ENCODE measurements around the gene CASKIN1. TPM values are rescaled to one million over a fixed set of nuclear protein-coding genes. Genes with fewer than 3 reads are reported as not detected.

Gene CASKIN1
- total and polyA plus RNA-seq, 10 of the 15 experiments (the other 5 are each of a cell fraction or from before 2014, with no cell fraction given), result 0.03 to 0.33 (median 0.11) TPM; not detected in 5

DNA sequence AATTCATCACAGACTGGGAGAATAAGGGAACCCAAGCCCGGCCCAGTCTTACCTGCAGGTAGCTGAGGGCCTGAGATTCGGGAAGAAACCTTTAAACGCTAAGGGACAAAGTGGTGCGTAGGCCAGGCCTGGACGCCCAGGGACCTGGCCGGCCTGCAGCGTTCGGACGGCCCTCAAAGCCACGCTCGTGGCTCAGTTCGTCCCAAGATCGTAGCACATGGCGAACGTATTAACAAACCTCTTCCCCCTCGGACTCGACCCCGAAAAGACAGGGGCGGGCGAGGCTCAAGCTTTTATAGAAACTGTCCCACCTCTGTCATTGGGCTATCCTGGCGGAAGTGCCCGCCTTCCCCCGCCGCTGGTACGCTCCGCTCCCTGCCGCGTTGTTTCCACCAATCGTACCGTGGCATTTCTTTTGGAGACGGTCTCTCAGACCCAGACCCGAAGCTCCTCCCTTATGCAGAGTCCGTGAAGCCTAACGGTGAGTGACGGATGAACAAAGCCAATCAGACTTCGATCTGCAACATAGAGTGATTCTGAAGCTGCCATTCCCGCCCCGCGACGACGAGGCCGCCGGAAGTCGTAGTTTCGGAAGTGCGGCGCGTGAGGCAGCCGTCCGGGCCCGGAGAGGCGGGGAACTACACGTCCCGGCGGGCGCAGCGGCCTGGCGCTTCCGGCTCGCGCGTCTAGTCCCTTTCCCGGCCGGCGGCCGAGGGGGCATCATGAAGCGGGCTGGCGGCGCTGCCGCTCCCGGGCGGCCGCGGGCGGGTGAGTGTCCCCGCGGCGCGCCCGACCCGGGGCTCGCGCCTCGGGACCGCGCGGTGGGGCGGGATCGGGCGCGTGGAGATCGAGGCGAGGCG lies 41.1 kb downstream of the CASKIN1 start, which contains the start of gene TRAF7 (continued):
- TF ChIP-seq, protein P1, sequence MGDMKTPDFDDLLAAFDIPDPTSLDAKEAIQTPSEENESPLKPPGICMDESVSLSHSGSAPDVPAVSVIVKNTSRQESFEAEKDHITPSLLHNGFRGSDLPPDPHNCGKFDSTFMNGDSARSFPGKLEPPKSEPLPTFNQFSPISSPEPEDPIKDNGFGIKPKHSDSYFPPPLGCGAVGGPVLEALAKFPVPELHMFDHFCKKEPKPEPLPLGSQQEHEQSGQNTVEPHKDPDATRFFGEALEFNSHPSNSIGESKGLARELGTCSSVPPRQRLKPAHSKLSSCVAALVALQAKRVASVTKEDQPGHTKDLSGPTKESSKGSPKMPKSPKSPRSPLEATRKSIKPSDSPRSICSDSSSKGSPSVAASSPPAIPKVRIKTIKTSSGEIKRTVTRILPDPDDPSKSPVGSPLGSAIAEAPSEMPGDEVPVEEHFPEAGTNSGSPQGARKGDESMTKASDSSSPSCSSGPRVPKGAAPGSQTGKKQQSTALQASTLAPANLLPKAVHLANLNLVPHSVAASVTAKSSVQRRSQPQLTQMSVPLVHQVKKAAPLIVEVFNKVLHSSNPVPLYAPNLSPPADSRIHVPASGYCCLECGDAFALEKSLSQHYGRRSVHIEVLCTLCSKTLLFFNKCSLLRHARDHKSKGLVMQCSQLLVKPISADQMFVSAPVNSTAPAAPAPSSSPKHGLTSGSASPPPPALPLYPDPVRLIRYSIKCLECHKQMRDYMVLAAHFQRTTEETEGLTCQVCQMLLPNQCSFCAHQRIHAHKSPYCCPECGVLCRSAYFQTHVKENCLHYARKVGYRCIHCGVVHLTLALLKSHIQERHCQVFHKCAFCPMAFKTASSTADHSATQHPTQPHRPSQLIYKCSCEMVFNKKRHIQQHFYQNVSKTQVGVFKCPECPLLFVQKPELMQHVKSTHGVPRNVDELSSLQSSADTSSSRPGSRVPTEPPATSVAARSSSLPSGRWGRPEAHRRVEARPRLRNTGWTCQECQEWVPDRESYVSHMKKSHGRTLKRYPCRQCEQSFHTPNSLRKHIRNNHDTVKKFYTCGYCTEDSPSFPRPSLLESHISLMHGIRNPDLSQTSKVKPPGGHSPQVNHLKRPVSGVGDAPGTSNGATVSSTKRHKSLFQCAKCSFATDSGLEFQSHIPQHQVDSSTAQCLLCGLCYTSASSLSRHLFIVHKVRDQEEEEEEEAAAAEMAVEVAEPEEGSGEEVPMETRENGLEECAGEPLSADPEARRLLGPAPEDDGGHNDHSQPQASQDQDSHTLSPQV (IDR thresholded peaks at IDR 0.05), result no peak
- TF ChIP-seq, protein P2, sequence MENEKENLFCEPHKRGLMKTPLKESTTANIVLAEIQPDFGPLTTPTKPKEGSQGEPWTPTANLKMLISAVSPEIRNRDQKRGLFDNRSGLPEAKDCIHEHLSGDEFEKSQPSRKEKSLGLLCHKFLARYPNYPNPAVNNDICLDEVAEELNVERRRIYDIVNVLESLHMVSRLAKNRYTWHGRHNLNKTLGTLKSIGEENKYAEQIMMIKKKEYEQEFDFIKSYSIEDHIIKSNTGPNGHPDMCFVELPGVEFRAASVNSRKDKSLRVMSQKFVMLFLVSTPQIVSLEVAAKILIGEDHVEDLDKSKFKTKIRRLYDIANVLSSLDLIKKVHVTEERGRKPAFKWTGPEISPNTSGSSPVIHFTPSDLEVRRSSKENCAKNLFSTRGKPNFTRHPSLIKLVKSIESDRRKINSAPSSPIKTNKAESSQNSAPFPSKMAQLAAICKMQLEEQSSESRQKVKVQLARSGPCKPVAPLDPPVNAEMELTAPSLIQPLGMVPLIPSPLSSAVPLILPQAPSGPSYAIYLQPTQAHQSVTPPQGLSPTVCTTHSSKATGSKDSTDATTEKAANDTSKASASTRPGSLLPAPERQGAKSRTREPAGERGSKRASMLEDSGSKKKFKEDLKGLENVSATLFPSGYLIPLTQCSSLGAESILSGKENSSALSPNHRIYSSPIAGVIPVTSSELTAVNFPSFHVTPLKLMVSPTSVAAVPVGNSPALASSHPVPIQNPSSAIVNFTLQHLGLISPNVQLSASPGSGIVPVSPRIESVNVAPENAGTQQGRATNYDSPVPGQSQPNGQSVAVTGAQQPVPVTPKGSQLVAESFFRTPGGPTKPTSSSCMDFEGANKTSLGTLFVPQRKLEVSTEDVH (IDR thresholded peaks at IDR 0.05; ENCODE audit: low read depth, partially characterized antibody), result no peak
- TF ChIP-seq PAX8 (IDR thresholded peaks at IDR 0.05), result no peak
- TF ChIP-seq SUZ12 (IDR thresholded peaks at IDR 0.05; ENCODE audit: unreplicated experiment), result no peak
- TF ChIP-seq RUNX3 (IDR thresholded peaks at IDR 0.05; ENCODE audit: low read length), result no peak
- no peak for TF ChIP-seq CREB1 (IDR thresholded peaks at IDR 0.05; ENCODE audit: low read depth)
- peak; percentile 56 for TF ChIP-seq NR2F1 (conservative IDR thresholded peaks at IDR 0.05)
- no peak for TF ChIP-seq ZNF274 (IDR thresholded peaks at IDR 0.05; ENCODE audit: insufficient read depth, insufficient read length)
- peak; percentile 59 to 86; a peak in 3 of 4 replicates for TF ChIP-seq BHLHE40 (IDR thresholded peaks at IDR 0.05; ENCODE audit: borderline replicate concordance in 1 of 2, low read depth in 2 of 2, low read length in 1 of 2)
- peak; percentile 43; the same call in 1 of the 2 replicates for TF ChIP-seq STAT1 (conservative IDR thresholded peaks at IDR 0.05)
- no peak for TF ChIP-seq NR2C2 (IDR thresholded peaks at IDR 0.05; ENCODE audit: borderline replicate concordance, control insufficient read depth, insufficient read length, low read depth)
